Effector memory CD4-positive, alpha-beta T cell (primary cell): ENCODE results near the gene PLBD2.

ENCODE experiments used
- DNase-seq, 3 donors: peaks; one replicate each; pipeline ENCODE4 v3.0.0-alpha.2; 2020
- H3K27ac ChIP-seq: 2 replicates; pipeline ENCODE4 v1.7.0; 2013; ENCODE audit warnings: mild to moderate bottlenecking, low read length, moderate library complexity; ENCODE audit not compliant: insufficient read depth, poor library complexity, severe bottlenecking
- H3K27me3 ChIP-seq: replicated peaks from 2 replicates; pipeline ENCODE4 v1.7.0; 2013; ENCODE audit warnings: mild to moderate bottlenecking, low read length; ENCODE audit not compliant: insufficient read depth, control insufficient read depth, poor library complexity, severe bottlenecking
- H3K36me3 ChIP-seq: 2 replicates; pipeline ENCODE4 v1.7.0; 2013; ENCODE audit warnings: mild to moderate bottlenecking, low read length, moderate library complexity; ENCODE audit not compliant: control insufficient read depth, insufficient read depth
- H3K4me1 ChIP-seq: 2 replicates; pipeline ENCODE4 v1.7.0; 2013; ENCODE audit warnings: low read length, mild to moderate bottlenecking; ENCODE audit not compliant: control insufficient read depth, insufficient read depth, poor library complexity, severe bottlenecking
- H3K4me3 ChIP-seq: 2 replicates; pipeline ENCODE4 v1.7.0; 2013; ENCODE audit warnings: low read length, low read depth, mild to moderate bottlenecking; ENCODE audit not compliant: insufficient read depth, poor library complexity, severe bottlenecking
- H3K9me3 ChIP-seq: 2 replicates; pipeline ENCODE4 v1.7.0; 2013; ENCODE audit warnings: mild to moderate bottlenecking, low read length, moderate library complexity; ENCODE audit not compliant: control insufficient read depth

PLBD2 gene

GRCh38 chr12:113368331-113368730 lies 9.9 kb downstream of the PLBD2 start:
- Histone ChIP-seq H3K4me1 (no peaks in the 10 kb centered on the region), H3K9me3 (no peaks in the 10 kb centered on the region), H3K27me3 (no peaks in the 10 kb centered on the region), H3K27ac (no peak overlapping the region), H3K36me3 (peaks cover 10% of the 10 kb centered on the region), H3K4me3 (no peak overlapping the region)
- no peak for DNase-seq

- Histone ChIP-seq H3K27ac (no peak overlapping the region), H3K4me3 (no peak overlapping the region), H3K27me3 (no peaks in the 10 kb centered on the region), H3K36me3 (peaks cover 13% of the 10 kb centered on the region), H3K4me1 (no peaks in the 10 kb centered on the region), H3K9me3 (no peaks in the 10 kb centered on the region)
- no peak for DNase-seq
Observed at GRCh38 chr12:113369391-113369985, 11.1 kb downstream of the PLBD2 start.

DNA sequence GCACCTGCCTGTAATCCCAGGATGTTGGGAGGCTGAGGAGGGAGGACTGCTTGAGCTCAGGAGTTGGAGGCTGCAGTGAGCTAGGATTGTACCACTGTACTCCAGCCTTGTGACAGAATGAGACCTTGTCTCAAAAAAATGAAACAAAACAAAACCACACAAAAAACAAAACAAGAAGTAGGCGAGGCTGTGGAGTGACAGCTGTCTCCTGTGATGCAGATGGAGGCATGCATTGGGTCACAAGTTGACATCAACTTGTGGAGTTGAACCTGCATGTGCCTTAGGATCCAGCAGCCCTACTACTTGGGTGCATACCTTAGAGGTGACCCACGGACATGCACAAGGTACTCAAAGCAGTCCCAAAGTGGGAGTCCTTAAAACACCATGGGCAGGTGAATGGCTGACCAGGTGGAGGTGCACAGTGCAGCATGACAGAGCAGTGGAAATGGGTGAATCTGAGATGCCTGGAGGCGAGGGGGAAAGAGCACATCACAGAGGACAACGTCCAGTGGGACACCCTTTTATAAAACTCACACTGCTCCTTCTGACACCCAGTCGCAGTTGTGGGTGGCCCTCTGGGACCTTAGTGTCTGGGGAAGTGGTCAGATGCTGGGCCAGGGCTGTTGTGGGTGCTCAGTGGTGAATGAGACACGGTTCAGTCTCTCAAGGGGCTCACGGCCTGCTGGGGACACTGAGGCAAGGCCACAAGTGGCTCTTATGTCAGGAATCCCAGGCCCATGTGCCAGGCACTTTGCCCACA lies 12.7 kb downstream of the PLBD2 start:
- DNase-seq = no peak
- Histone ChIP-seq H3K27me3 (no peaks in the 10 kb centered on the region), H3K4me1 (no peaks in the 10 kb centered on the region), H3K9me3 (no peaks in the 10 kb centered on the region), H3K36me3 (peaks cover 25% of the 10 kb centered on the region), H3K27ac (no peak overlapping the region), H3K4me3 (no peak overlapping the region)

DNA sequence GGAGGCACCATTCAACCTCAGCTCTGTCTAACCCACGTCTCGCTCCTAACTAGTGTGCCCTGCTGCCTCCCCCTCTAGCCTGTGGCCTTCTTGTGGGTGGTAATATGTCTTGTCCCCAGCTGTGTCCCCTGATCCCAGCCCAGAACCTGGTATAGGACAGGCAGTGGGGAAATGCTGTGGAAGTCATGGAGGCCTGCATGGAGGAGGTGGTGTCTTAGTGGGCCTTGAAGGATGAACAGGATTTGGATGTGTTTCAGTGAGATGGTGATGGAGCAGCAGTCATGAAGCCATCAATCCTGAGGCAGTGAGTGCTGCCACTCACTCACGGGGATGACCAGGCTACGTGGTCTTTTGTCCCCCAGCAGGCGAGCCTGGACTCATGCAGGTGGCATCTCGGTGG lies 13.4 kb downstream of the PLBD2 start:
- Histone ChIP-seq H3K4me3 (no peak overlapping the region), H3K4me1 (no peaks in the 10 kb centered on the region), H3K27me3 (no peaks in the 10 kb centered on the region), H3K36me3 (peaks cover 25% of the 10 kb centered on the region), H3K9me3 (no peaks in the 10 kb centered on the region), H3K27ac (no peak overlapping the region)
- no peak for DNase-seq

- H3K4me1 ChIP-seq = no peaks in the 10 kb centered on the region
- H3K27me3 ChIP-seq = no peaks in the 10 kb centered on the region
- H3K27ac ChIP-seq = no peak overlapping the region
- H3K36me3 ChIP-seq = peaks cover 25% of the 10 kb centered on the region
- no peak for DNase-seq
- H3K9me3 ChIP-seq = no peaks in the 10 kb centered on the region
- no peak overlapping the region for H3K4me3 ChIP-seq
Observed at GRCh38 chr12:113372371-113372770, 14.0 kb downstream of the PLBD2 start.

GRCh38 chr12:113373440-113373839 lies 15.1 kb downstream of the PLBD2 start:
- H3K27ac ChIP-seq = no peak overlapping the region
- H3K4me1 ChIP-seq = no peaks in the 10 kb centered on the region
- peaks cover 25% of the 10 kb centered on the region for H3K36me3 ChIP-seq
- no peaks in the 10 kb centered on the region for H3K9me3 ChIP-seq
- no peaks in the 10 kb centered on the region for H3K27me3 ChIP-seq
- no peak for DNase-seq
- no peak overlapping the region for H3K4me3 ChIP-seq

DNA sequence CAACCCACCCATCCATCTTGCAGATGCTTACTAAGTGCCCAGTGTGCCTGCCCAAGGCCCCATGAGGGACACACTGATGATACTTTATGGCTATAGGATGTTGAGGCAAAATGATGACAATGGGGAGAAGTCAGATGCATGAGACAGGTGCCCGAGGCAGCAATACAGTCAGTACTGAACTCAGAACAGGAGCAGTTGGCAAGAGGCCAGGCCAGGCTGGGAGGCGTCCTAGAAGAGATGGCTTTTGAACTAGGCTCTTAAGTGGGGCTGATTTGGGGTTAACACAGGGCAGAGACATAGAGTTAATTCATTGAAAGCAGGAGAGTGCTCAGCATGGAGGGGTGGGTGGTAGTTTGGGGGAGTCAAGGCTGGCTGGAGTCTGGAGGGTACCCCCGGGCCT lies 15.6 kb downstream of the PLBD2 start:
- Histone ChIP-seq H3K36me3 (peaks cover 25% of the 10 kb centered on the region), H3K4me1 (no peaks in the 10 kb centered on the region), H3K4me3 (no peak overlapping the region), H3K27me3 (no peaks in the 10 kb centered on the region), H3K27ac (no peak overlapping the region), H3K9me3 (no peaks in the 10 kb centered on the region)
- no peak for DNase-seq

DNA sequence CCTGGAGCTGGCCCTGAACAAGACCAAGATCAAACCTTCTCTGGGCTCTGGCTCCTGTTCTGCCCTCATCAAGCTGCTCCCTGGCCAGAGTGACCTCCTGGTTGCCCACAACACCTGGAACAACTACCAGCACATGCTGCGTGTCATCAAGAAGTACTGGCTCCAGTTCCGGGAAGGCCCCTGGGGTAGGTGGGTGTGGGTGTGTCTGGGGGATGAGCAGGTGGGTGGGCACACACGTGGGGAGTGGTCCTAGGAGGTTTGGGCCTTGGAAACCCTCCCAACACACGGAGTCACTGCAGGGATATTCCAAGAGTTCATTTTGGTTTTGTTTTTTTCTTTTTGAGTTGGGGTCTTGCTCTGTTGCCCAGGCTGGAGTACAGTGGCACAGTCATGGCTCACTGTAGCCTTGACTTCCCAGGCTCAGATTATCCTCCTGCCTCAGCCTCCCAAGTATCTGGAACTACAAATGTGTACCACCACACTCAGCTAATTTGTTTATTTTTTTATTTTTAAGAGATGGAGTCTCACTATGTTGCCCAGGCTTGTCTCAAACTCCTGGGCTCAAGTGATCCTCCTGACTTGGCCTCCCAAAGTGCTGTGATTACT lies 16.5 kb downstream of the PLBD2 start:
- no peak overlapping the region for H3K27ac ChIP-seq
- no peak overlapping the region for H3K4me3 ChIP-seq
- H3K9me3 ChIP-seq = no peaks in the 10 kb centered on the region
- H3K27me3 ChIP-seq = no peaks in the 10 kb centered on the region
- no peaks in the 10 kb centered on the region for H3K4me1 ChIP-seq
- H3K36me3 ChIP-seq = peaks cover 25% of the 10 kb centered on the region
- DNase-seq = no peak

DNA sequence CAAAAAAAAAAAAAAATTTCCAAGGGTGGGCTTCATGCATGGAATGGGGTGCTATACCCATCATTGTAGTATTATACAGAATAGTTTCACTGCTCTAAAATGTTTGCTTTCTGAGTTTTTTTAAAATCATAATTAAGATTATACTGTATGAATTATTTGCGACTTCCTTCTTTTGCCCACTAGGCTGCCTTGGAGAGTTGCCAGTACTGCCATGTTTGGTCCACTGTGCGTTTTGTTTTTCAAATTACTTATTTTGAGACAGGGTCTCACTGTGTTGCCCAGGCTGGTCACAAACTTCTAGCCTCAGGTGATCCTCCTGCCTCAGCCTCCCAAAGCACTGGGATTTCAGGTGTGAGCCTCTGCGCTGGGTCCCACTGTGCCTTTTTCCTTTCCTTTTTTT lies 19.9 kb downstream of the PLBD2 start:
- Histone ChIP-seq H3K36me3 (peaks cover 26% of the 10 kb centered on the region), H3K4me1 (no peaks in the 10 kb centered on the region), H3K9me3 (no peaks in the 10 kb centered on the region), H3K27me3 (no peaks in the 10 kb centered on the region), H3K4me3 (no peak overlapping the region), H3K27ac (no peak overlapping the region)
- no peak for DNase-seq

DNA sequence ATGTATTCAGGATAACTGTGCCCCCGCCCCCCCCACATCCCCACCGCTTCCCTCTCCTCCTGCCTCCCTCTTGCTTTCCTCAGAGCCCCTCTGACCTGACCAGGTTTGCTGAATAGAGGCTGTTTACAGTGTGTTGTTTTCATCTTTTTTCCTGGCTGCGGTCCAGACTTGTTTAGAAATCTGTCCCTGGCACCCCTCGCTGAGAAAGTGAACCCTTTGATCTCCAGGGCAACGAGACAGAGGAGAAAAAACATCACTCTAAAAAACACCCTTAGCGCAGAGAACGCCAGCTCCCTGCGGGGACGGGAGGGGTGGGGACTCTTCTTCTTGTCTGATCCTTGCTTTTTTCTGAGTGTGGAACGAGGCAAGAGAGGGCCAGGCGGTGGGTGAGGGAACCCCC lies 22.8 kb downstream of the PLBD2 start:
- Histone ChIP-seq H3K27me3 (no peaks in the 10 kb centered on the region), H3K36me3 (peaks cover 21% of the 10 kb centered on the region), H3K27ac (no peak overlapping the region), H3K4me1 (no peaks in the 10 kb centered on the region), H3K9me3 (no peaks in the 10 kb centered on the region), H3K4me3 (no peak overlapping the region)
- DNase-seq = no peak
